Trophoblast cell (in vitro differentiated cells and primary cell): Measurements from ENCODE around the gene IKBIP.

Experiments used
- DNase-seq, 2 donors: peaks; one replicate each; pipeline ENCODE4 v3.0.0-alpha.2; 2016
- H2AFZ ChIP-seq: 2 replicates; pipeline ENCODE4 v1.6.1; 2013; ENCODE audit warnings: low read length, moderate library complexity, mild to moderate bottlenecking; ENCODE audit not compliant: insufficient read depth, poor library complexity
- H2AK5ac ChIP-seq: 2 replicates; pipeline ENCODE4 v1.6.1; 2013; ENCODE audit warnings: mild to moderate bottlenecking, low read length
- H2BK120ac ChIP-seq: 2 replicates; pipeline ENCODE4 v1.6.1; 2013; ENCODE audit warnings: low read length, mild to moderate bottlenecking, moderate library complexity; ENCODE audit not compliant: insufficient read depth, poor library complexity
- H2BK12ac ChIP-seq: 2 replicates; pipeline ENCODE4 v1.6.1; 2013; ENCODE audit warnings: mild to moderate bottlenecking, low read length, moderate library complexity
- H2BK5ac ChIP-seq: 2 replicates; pipeline ENCODE4 v1.6.1; 2013; ENCODE audit warnings: low read length, low read depth, moderate library complexity, mild to moderate bottlenecking; ENCODE audit not compliant: poor library complexity
- H3K14ac ChIP-seq: 2 replicates; pipeline ENCODE4 v1.6.1; 2013; ENCODE audit warnings: mild to moderate bottlenecking, low read length
- H3K18ac ChIP-seq: 2 replicates; pipeline ENCODE4 v1.6.1; 2013; ENCODE audit warnings: mild to moderate bottlenecking, low read length
- H3K23ac ChIP-seq: 2 replicates; pipeline ENCODE4 v1.6.1; 2013; ENCODE audit warnings: low read length
- H3K27ac ChIP-seq: 2 replicates; pipeline ENCODE4 v1.5.1; 2013; ENCODE audit warnings: low read depth, mild to moderate bottlenecking, inconsistent platforms, low read length, moderate library complexity
- H3K27me3 ChIP-seq: 2 replicates; pipeline ENCODE4 v1.6.1; 2013; ENCODE audit warnings: inconsistent platforms, mild to moderate bottlenecking, low read length, moderate library complexity; ENCODE audit not compliant: insufficient read depth
- H3K36me3 ChIP-seq, 2 experiments: 1 replicate in 1 of 2; 2 replicates in 1 of 2; pipeline ENCODE4 v1.6.1; 2013; ENCODE audit warnings: low read length in 2 of 2, mild to moderate bottlenecking in 2 of 2, moderate library complexity in 1 of 2; ENCODE audit not compliant: insufficient read depth in 2 of 2, control insufficient read depth in 1 of 2
- H3K4ac ChIP-seq: 2 replicates; pipeline ENCODE4 v1.6.1; 2013; ENCODE audit warnings: low read depth, mild to moderate bottlenecking, low read length, moderate library complexity
- H3K4me1 ChIP-seq, 2 experiments: 1 replicate in 1 of 2; 2 replicates in 1 of 2; pipeline ENCODE4 v1.6.1; 2013; ENCODE audit warnings: low read length in 2 of 2, mild to moderate bottlenecking in 2 of 2, moderate library complexity in 1 of 2; ENCODE audit not compliant: insufficient read depth in 2 of 2, control insufficient read depth in 1 of 2
- H3K4me2 ChIP-seq: 2 replicates; pipeline ENCODE4 v1.6.1; 2013; ENCODE audit warnings: inconsistent platforms, mild to moderate bottlenecking, low read length, moderate library complexity
- H3K4me3 ChIP-seq: 2 replicates; pipeline ENCODE4 v1.5.1; 2013; ENCODE audit warnings: mild to moderate bottlenecking, low read depth, low read length, inconsistent platforms
- H3K79me1 ChIP-seq: one replicate; pipeline ENCODE4 v1.6.1; 2013; ENCODE audit warnings: low read length
- H3K79me2 ChIP-seq: 2 replicates; pipeline ENCODE4 v1.6.1; 2013; ENCODE audit warnings: low read length, mild to moderate bottlenecking; ENCODE audit not compliant: control insufficient read depth, insufficient read depth, poor library complexity
- H3K9ac ChIP-seq: 2 replicates; pipeline ENCODE4 v1.6.1; 2013; ENCODE audit warnings: mild to moderate bottlenecking, low read length
- H3K9me3 ChIP-seq: 2 replicates; pipeline ENCODE4 v1.6.1; 2013; ENCODE audit warnings: low read depth, mild to moderate bottlenecking, control low read depth, inconsistent platforms, low read length; ENCODE audit not compliant: insufficient read depth
- H4K12ac ChIP-seq: 2 replicates; pipeline ENCODE4 v1.6.1; 2013; ENCODE audit warnings: low read depth, mild to moderate bottlenecking, low read length, moderate library complexity
- H4K8ac ChIP-seq: 2 replicates; pipeline ENCODE4 v1.6.1; 2013; ENCODE audit warnings: low read depth, mild to moderate bottlenecking, low read length, moderate library complexity
- H4K91ac ChIP-seq: one replicate; pipeline ENCODE4 v1.6.1; 2013; ENCODE audit warnings: low read depth, mild to moderate bottlenecking, low read length, moderate library complexity
- WGBS: extraction: QIAGEN DNeasy Blood & Tissue Kit; methylation state at CpG from one replicate; pipeline ENCODE4 v1.1.7; 2013; ENCODE audit warnings: missing lambda C conversion rate; ENCODE audit not compliant: insufficient read length, insufficient coverage; ENCODE audit errors: extremely low coverage; 5-methylcytosine and 5-hydroxymethylcytosine counted together

Gene IKBIP

DNA sequence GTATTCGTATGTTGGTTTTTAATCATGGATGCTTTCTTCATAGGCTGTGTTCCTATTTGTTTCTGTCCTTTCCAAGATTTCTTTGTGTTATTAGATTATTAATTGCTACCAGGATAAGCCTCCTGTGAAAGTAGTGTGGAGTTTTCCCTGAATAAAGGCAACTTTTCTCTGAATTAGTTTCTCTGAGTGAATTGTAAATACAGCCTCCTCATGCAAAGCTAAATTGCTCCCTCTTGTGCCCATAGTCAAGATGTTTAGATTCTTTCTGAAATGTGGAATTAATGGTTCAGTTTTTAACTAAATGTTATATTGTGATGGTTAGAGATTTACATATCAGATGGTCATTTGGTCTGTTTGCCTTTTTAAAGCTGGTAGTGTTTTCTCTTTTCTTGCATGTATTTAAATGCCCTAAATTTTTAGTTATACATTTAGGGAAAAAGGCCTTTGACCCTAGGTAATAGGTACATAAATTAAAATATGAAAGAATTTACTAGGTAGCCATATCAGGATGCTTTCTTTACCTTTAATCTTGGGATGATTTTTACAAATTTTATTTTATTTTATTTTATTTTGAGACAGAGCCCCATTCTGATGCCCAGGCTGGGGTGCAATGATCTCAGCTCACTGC is 9.4 kb upstream of the IKBIP start:
- Histone ChIP-seq H4K12ac (no peak overlapping the region), H2AK5ac (no peak overlapping the region), H3K4me1 (no peaks in the 10 kb centered on the region), H2AFZ (no peak overlapping the region), H3K9ac (no peak overlapping the region), H2BK5ac (no peak overlapping the region), H3K79me1 (no peaks in the 10 kb centered on the region), H3K14ac (no peak overlapping the region), H3K27me3 (no peaks in the 10 kb centered on the region), H3K9me3 (no peaks in the 10 kb centered on the region), H3K36me3 (peaks cover 4 to 14% of the 10 kb centered on the region in 2 experiments), H2BK120ac (no peak overlapping the region), H3K23ac (no peak overlapping the region), H4K8ac (no peak overlapping the region), H3K27ac (no peak overlapping the region), H3K4ac (no peak overlapping the region), H4K91ac (no peak overlapping the region), H3K79me2 (no peaks in the 10 kb centered on the region), H3K4me2 (no peak overlapping the region), H3K4me3 (no peak overlapping the region), H2BK12ac (no peak overlapping the region), H3K18ac (no peak overlapping the region)
- peak in 1 of 2 donors; percentile 71 for DNase-seq
- no CpG with 5 or more reads among the region's 1 CpG for WGBS

DNA sequence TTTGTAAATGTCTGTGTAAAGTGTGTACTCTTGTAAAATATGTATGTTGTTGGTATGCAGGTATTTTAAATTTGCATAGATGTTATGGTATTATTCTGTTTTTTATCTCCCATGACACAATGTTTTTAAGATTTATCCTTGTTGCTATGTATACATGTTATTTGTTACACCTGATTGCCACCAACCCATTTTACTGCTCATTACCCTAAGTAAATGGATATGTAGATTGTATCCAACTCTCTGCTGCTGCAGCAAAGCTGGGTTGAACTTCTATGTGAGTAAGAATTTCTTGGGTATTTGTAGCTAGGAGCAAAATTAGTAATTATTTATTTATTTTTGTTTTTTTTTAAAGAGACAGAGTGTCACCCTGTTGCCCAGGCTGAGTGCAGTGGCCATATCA is 6.7 kb upstream of the IKBIP start:
- Histone ChIP-seq H3K79me2 (no peaks in the 10 kb centered on the region), H3K36me3 (peaks cover 4 to 13% of the 10 kb centered on the region in 2 experiments), H3K4ac (no peak overlapping the region)

DNA sequence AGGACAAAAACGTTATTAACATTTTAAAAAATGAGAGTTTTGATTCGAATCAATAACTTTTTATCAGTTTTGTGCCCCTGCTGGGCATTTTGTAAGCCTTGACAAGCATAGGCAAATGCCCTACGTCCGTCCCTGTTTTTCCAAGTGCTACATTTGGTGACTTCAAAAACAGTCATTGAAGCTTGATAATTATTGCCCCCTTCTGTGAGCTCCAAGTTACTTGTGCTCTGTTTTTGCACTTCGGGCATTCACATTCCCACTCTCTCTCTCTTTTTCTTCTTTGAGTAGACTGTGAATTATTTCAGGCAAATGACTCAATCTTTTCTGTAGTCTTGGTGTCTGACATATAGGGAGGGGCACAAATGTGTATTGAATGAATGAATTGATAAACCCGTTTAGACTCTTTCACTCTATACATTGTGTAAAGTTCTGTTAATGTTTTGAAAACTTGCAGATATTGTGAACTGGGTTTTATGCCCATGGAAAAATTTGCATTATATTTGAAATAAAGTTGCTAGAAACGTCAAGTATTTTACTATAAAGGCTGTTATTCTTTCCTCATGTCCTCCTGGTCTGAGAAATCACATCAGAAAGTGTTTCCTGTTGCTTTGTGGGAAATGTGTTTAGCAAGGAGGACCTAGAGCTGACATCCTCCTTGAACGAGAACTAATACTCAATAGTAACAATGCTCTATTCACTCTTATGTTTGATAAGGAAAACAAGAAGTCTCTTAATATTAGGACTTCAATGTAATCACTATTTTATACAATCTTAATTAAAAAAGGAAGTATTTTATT is 1.9 kb upstream of the IKBIP start:
- Histone ChIP-seq H2BK120ac (no peak overlapping the region), H3K18ac (no peak overlapping the region), H3K4me2 (peak overlapping the region; percentile 83), H2AFZ (no peak overlapping the region), H3K4me3 (no peak overlapping the region), H2BK12ac (no peak overlapping the region), H3K9me3 (no peaks in the 10 kb centered on the region), H3K27me3 (no peaks in the 10 kb centered on the region), H3K36me3 (peaks cover under 1 to 8% of the 10 kb centered on the region in 2 experiments), H3K79me1 (peaks cover 12% of the 10 kb centered on the region), H2BK5ac (no peak overlapping the region), H4K12ac (no peak overlapping the region), H4K8ac (no peak overlapping the region), H3K23ac (no peak overlapping the region), H4K91ac (no peak overlapping the region), H3K4ac (no peak overlapping the region), H3K27ac (no peak overlapping the region), H3K79me2 (peaks cover 13% of the 10 kb centered on the region), H3K4me1 (no peaks in the 10 kb centered on the region), H3K9ac (no peak overlapping the region), H3K14ac (no peak overlapping the region), H2AK5ac (no peak overlapping the region)
- WGBS = no CpG with 5 or more reads among the region's 8 CpGs
- peak in 1 of 2 donors; percentile 16 for DNase-seq

More for the DNA sequence above, 6.7 kb upstream of the IKBIP start:
- Histone ChIP-seq H2AK5ac (no peak overlapping the region), H3K4me3 (no peak overlapping the region), H3K18ac (no peak overlapping the region), H3K27me3 (no peaks in the 10 kb centered on the region), H3K9me3 (no peaks in the 10 kb centered on the region), H3K27ac (no peak overlapping the region), H2AFZ (no peak overlapping the region), H3K23ac (no peak overlapping the region), H2BK5ac (no peak overlapping the region), H3K14ac (no peak overlapping the region), H3K4me2 (no peak overlapping the region), H4K12ac (no peak overlapping the region), H4K91ac (no peak overlapping the region), H3K79me1 (no peaks in the 10 kb centered on the region), H2BK12ac (no peak overlapping the region), H3K4me1 (no peaks in the 10 kb centered on the region), H4K8ac (no peak overlapping the region), H2BK120ac (no peak overlapping the region), H3K9ac (no peak overlapping the region)
- DNase-seq = peak in 1 of 2 donors; percentile 12

DNA sequence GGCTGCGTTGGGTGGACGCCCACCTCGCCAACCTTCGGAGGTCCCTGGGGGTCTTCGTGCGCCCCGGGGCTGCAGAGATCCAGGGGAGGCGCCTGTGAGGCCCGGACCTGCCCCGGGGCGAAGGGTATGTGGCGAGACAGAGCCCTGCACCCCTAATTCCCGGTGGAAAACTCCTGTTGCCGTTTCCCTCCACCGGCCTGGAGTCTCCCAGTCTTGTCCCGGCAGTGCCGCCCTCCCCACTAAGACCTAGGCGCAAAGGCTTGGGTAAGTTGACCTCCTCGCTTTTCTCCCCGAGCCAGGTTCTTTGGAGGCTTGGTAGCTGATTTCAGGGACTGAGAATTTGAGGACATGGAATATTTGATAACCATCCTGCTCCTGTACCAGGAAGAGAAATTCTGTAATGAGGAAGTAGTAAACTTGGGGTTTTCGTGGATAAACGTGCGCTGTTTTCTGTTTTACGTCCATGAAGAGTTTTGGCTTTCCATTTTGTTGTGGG is 1.0 kb upstream of the IKBIP start:
- Histone ChIP-seq H4K8ac (peak overlapping the region; percentile 72), H3K27me3 (no peaks in the 10 kb centered on the region), H2BK5ac (peak overlapping the region; percentile 26), H2BK120ac (peak overlapping the region; percentile 52), H3K14ac (peak overlapping the region; percentile 80), H3K18ac (peak overlapping the region; percentile 81), H3K9me3 (no peaks in the 10 kb centered on the region), H2BK12ac (no peak overlapping the region), H3K27ac (peak overlapping the region; percentile 73), H3K23ac (no peak overlapping the region), H3K4me3 (peak overlapping the region; percentile 94), H3K79me1 (peaks cover 12% of the 10 kb centered on the region), H3K4ac (peak overlapping the region; percentile 77), H2AK5ac (peak overlapping the region; percentile 22), H3K9ac (peak overlapping the region; percentile 89), H4K91ac (peak overlapping the region; percentile 59), H3K4me1 (no peaks in the 10 kb centered on the region), H3K79me2 (peaks cover 13% of the 10 kb centered on the region), H2AFZ (peak overlapping the region; percentile 86), H3K4me2 (peak overlapping the region; percentile 78), H4K12ac (peak overlapping the region; percentile 64), H3K36me3 (peaks cover 0 to 8% of the 10 kb centered on the region in 2 experiments)
- no CpG with 5 or more reads among the region's 24 CpGs for WGBS
- DNase-seq = peak; percentile 8 to 44
